GM19238 (cell line): Measurements from ENCODE around the gene ERCC3.
"Not testable (repeated sequence)": the region's sequence is repeated elsewhere in the genome, so short reads cannot be mapped to it uniquely, and the experiment has no call there.

Source experiments
- DNase-seq: peaks from one replicate; pipeline ENCODE4 v3.0.0; 2011; ENCODE audit warnings: low spot score; ENCODE audit not compliant: insufficient read length

Gene ERCC3

GRCh38 chr2:127279781-127280180 is 14.2 kb downstream of the ERCC3 start:
- no peak for DNase-seq

- no peak for DNase-seq
These were observed 15.0 kb downstream of the ERCC3 start for GRCh38 chr2:127278959-127279358.

GRCh38 chr2:127277028-127277427 is 16.9 kb downstream of the ERCC3 start:
- DNase-seq = peak; percentile 19

GRCh38 chr2:127275789-127276188 is 18.2 kb downstream of the ERCC3 start:
- no peak for DNase-seq

- no peak for DNase-seq
These were observed 18.6 kb downstream of the ERCC3 start for GRCh38 chr2:127275356-127275755.

GRCh38 chr2:127270663-127271062 is 23.3 kb downstream of the ERCC3 start:
- no peak for DNase-seq

GRCh38 chr2:127261804-127262406 is 32.0 kb downstream of the ERCC3 start:
- DNase-seq = no peak

- no peak for DNase-seq
These were observed 34.6 kb downstream of the ERCC3 start for GRCh38 chr2:127259355-127259754.

GRCh38 chr2:127256866-127257265 is 37.1 kb downstream of the ERCC3 start:
- no peak for DNase-seq

- no peak for DNase-seq
These were observed 37.6 kb downstream of the ERCC3 start for GRCh38 chr2:127256381-127256780.

GRCh38 chr2:127255721-127256120 is 38.2 kb downstream of the ERCC3 start:
- DNase-seq = no peak

- DNase-seq = no peak
These were observed 38.8 kb downstream of the ERCC3 start for GRCh38 chr2:127255146-127255545.

- DNase-seq = no peak
These were observed 39.5 kb downstream of the ERCC3 start for GRCh38 chr2:127254386-127254981.

- not testable (repeated sequence) for DNase-seq
These were observed 52.8 kb downstream of the ERCC3 start for GRCh38 chr2:127241184-127241583.

- no peak for DNase-seq
These were observed 54.5 kb downstream of the ERCC3 start for GRCh38 chr2:127239395-127239794.

GRCh38 chr2:127237768-127238167 is 56.2 kb downstream of the ERCC3 start:
- DNase-seq = not testable (repeated sequence)

GRCh38 chr2:127235082-127235702 is 58.8 kb downstream of the ERCC3 start:
- no peak for DNase-seq

- no peak for DNase-seq
These were observed 60.2 kb downstream of the ERCC3 start for GRCh38 chr2:127233710-127234109.

- no peak for DNase-seq
These were observed 62.6 kb downstream of the ERCC3 start for GRCh38 chr2:127231130-127231865.

GRCh38 chr2:127229555-127229954 is 64.4 kb downstream of the ERCC3 start:
- no peak for DNase-seq

GRCh38 chr2:127228102-127228501 is 65.8 kb downstream of the ERCC3 start:
- no peak for DNase-seq

- DNase-seq = not testable (repeated sequence)
These were observed 66.7 kb downstream of the ERCC3 start for GRCh38 chr2:127227264-127227660.
